H1 (cell line): ENCODE results near the gene EHD4. TPM values are rescaled to one million over a fixed set of nuclear protein-coding genes. Genes with fewer than 3 reads are reported as not detected.

Source experiments
- CTCF ChIA-PET: fragments of 300-600 bp; sonication (Branson Sonifier 250); formaldehyde crosslinking; loops from one replicate; lab custom pipeline; 2021; ENCODE audit not compliant: partially characterized antibody; lab: Charles Lee
- POLR2A ChIA-PET: fragments of 300-600 bp; sonication (Branson Sonifier 250); formaldehyde crosslinking; loops from one replicate; lab custom pipeline; 2021; ENCODE audit warnings: inconsistent platforms; ENCODE audit not compliant: partially characterized antibody; lab: Charles Lee
- DNase-seq, 2 experiments: peaks; one replicate each; pipeline versions ENCODE4 v3.0.0 to v3.0.0-alpha.2; 2010 to 2022; ENCODE audit warnings: low spot score in 2 of 2, low read depth in 1 of 2, mixed read lengths in 1 of 2
- FAIRE-seq: peaks from 2 replicates; lab custom pipeline; 2011; peaks lifted over from hg19 to GRCh38; lab: Jason Lieb, UNC
- H2AFZ ChIP-seq: 2 replicates; pipeline ENCODE4 v1.8.1; 2012; ENCODE audit warnings: low read length, inconsistent platforms
- H2AK5ac ChIP-seq: 2 replicates; pipeline ENCODE4 v1.6.1; 2013; ENCODE audit warnings: low read depth, low read length
- H2BK120ac ChIP-seq: replicated peaks from 2 replicates; pipeline ENCODE3; 2013; ENCODE audit warnings: low read depth, low read length, inconsistent platforms
- H2BK12ac ChIP-seq: 2 replicates; pipeline ENCODE4 v1.6.1; 2013; ENCODE audit warnings: low read depth, low read length
- H2BK15ac ChIP-seq: 2 replicates; pipeline ENCODE4 v1.6.1; 2013; ENCODE audit warnings: low read length
- H2BK20ac ChIP-seq: 2 replicates; pipeline ENCODE4 v1.6.1; 2013; ENCODE audit warnings: low read length
- H2BK5ac ChIP-seq: 2 replicates; pipeline ENCODE4 v1.6.1; 2013; ENCODE audit warnings: low read depth, low read length
- H3K14ac ChIP-seq: 2 replicates; pipeline ENCODE4 v1.6.1; 2013; ENCODE audit warnings: inconsistent platforms; ENCODE audit not compliant: insufficient read length
- H3K18ac ChIP-seq: 2 replicates; pipeline ENCODE4 v1.6.1; 2013; ENCODE audit warnings: low read length; ENCODE audit errors: extremely low read depth
- H3K23ac ChIP-seq: 2 replicates; pipeline ENCODE4 v1.6.1; 2013; ENCODE audit warnings: inconsistent platforms; ENCODE audit not compliant: insufficient read length
- H3K23me2 ChIP-seq: 2 replicates; pipeline ENCODE4 v1.6.1; 2013; ENCODE audit warnings: low read depth, low read length
- H3K27ac ChIP-seq: 2 replicates; pipeline ENCODE4 v1.6.1; 2011; ENCODE audit warnings: low read depth, low read length, inconsistent platforms
- H3K27me3 ChIP-seq, 4 experiments: replicated peaks in 1 of 4; 1 replicate in 1 of 4; 2 replicates in 3 of 4; pipeline versions ENCODE4 v1.6.1 to v1.8.1; 2011 to 2013; ENCODE audit warnings: low read length in 3 of 4, mild to moderate bottlenecking in 3 of 4, inconsistent platforms in 2 of 4, mixed read lengths in 2 of 4, moderate library complexity in 1 of 4; ENCODE audit not compliant: control insufficient read depth in 3 of 4, insufficient read depth in 3 of 4; ENCODE audit errors: extremely low read depth in 1 of 4
- H3K36me3 ChIP-seq, 4 experiments: 2 replicates each; pipeline versions ENCODE4 v1.6.1 to v1.8.1; 2011 to 2013; ENCODE audit warnings: mild to moderate bottlenecking in 4 of 4, low read length in 3 of 4, moderate library complexity in 2 of 4, control low read depth in 1 of 4, inconsistent platforms in 1 of 4; ENCODE audit not compliant: insufficient read depth in 4 of 4, control insufficient read depth in 2 of 4
- H3K4ac ChIP-seq: replicated peaks from 2 replicates; pipeline ENCODE3; 2013; ENCODE audit warnings: low read length, low read depth, mixed read lengths, inconsistent platforms; ENCODE audit not compliant: insufficient read length
- H3K4me1 ChIP-seq, 4 experiments: replicated peaks in 1 of 4; 1 replicate in 1 of 4; 2 replicates in 3 of 4; pipeline versions ENCODE4 v1.6.1 to v1.8.1; 2011 to 2013; ENCODE audit warnings: low read length in 3 of 4, inconsistent platforms in 2 of 4, mixed read lengths in 1 of 4; ENCODE audit not compliant: insufficient read depth in 4 of 4, control insufficient read depth in 3 of 4
- H3K4me2 ChIP-seq, 2 experiments: 2 replicates each; pipeline versions ENCODE4 v1.6.1 to v1.8.1; 2011 to 2013; ENCODE audit warnings: low read depth in 2 of 2, low read length in 2 of 2, control low read depth in 1 of 2, inconsistent platforms in 1 of 2, mild to moderate bottlenecking in 1 of 2; ENCODE audit not compliant: insufficient read depth in 1 of 2
- H3K4me3 ChIP-seq, 4 experiments: fragments of 200-600, 300-600 bp in 1 of 4; sonication (generic), shearing (Covaris generic), sonication (Bioruptor Twin) in 1 of 4; 2 replicates each; pipeline versions ENCODE4 v1.5.1 to v1.8.1; 2011 to 2016; ENCODE audit warnings: low read length in 4 of 4, low read depth in 3 of 4, control low read depth in 2 of 4, inconsistent platforms in 2 of 4, mild to moderate bottlenecking in 2 of 4, mixed read lengths in 1 of 4, moderate library complexity in 1 of 4; ENCODE audit not compliant: insufficient read depth in 2 of 4; ENCODE audit errors: extremely low read depth in 1 of 4
- H3K56ac ChIP-seq: replicated peaks from 2 replicates; pipeline ENCODE3; 2013; ENCODE audit warnings: low read depth, mild to moderate bottlenecking, mixed read lengths, low read length, inconsistent platforms; ENCODE audit not compliant: insufficient read length
- H3K79me1 ChIP-seq: 2 replicates; pipeline ENCODE4 v1.6.1; 2013; ENCODE audit warnings: low read depth, low read length, control low read depth
- H3K79me2 ChIP-seq, 2 experiments: 2 replicates each; pipeline versions ENCODE4 v1.6.1 to v1.8.1; 2012 to 2013; ENCODE audit warnings: low read length in 2 of 2, mild to moderate bottlenecking in 2 of 2, inconsistent platforms in 1 of 2; ENCODE audit not compliant: insufficient read depth in 2 of 2, control insufficient read depth in 1 of 2
- H3K9ac ChIP-seq, 4 experiments: replicated peaks in 1 of 4; 1 replicate in 1 of 4; 2 replicates in 3 of 4; pipeline versions ENCODE4 v1.6.1 to v1.8.1; 2011 to 2013; ENCODE audit warnings: low read depth in 3 of 4, low read length in 3 of 4, control low read depth in 2 of 4, mild to moderate bottlenecking in 2 of 4, moderate library complexity in 2 of 4, inconsistent platforms in 1 of 4; ENCODE audit errors: extremely low read depth in 1 of 4
- H3K9me3 ChIP-seq, 2 experiments: 2 replicates each; pipeline versions ENCODE4 v1.6.1 to v1.8.1; 2012 to 2013; ENCODE audit warnings: mild to moderate bottlenecking in 2 of 2, moderate library complexity in 2 of 2, control low read depth in 1 of 2, inconsistent platforms in 1 of 2, low read depth in 1 of 2, low read length in 1 of 2, mixed read lengths in 1 of 2; ENCODE audit not compliant: insufficient read depth in 2 of 2
- H4K20me1 ChIP-seq, 2 experiments: replicated peaks in 1 of 2; 2 replicates each; pipeline versions ENCODE3 to v1.8.1; 2011 to 2013; ENCODE audit warnings: inconsistent platforms in 2 of 2, low read length in 2 of 2, mild to moderate bottlenecking in 1 of 2; ENCODE audit not compliant: insufficient read depth in 2 of 2, control insufficient read depth in 1 of 2
- H4K5ac ChIP-seq: 2 replicates; pipeline ENCODE4 v1.6.1; 2013; ENCODE audit warnings: low read length, low read depth, mixed read lengths, inconsistent platforms; ENCODE audit not compliant: insufficient read length
- H4K8ac ChIP-seq: 2 replicates; pipeline ENCODE4 v1.8.0; 2013; ENCODE audit warnings: mild to moderate bottlenecking, moderate library complexity, low read length, inconsistent platforms; ENCODE audit not compliant: insufficient read depth; ENCODE audit errors: extremely low read depth
- H4K91ac ChIP-seq: replicated peaks from 2 replicates; pipeline ENCODE3; 2013; ENCODE audit warnings: low read length, mixed read lengths, inconsistent platforms; ENCODE audit not compliant: insufficient read length
- ASH2L ChIP-seq: fragments of 200-600, 300-600 bp; sonication (generic); IDR thresholded peaks from one replicate; pipeline ENCODE4 v1.7.1; 2017; ENCODE audit warnings: low read length
- TEAD4 ChIP-seq: IDR thresholded peaks from 2 replicates; pipeline ENCODE4 v1.6.1; 2012; ENCODE audit warnings: low read depth, low read length, inconsistent platforms, mixed read lengths
- YY1 ChIP-seq: IDR thresholded peaks from 2 replicates; pipeline ENCODE4 v1.6.1; 2011; ENCODE audit warnings: low read depth, mild to moderate bottlenecking, low read length
- WGBS, 2 experiments: shearing (Covaris generic) in 1 of 2; methylation state at CpG; one replicate each; pipeline versions ENCODE4 v1.1.6 to v1.1.7; 2013 to 2015; ENCODE audit warnings: low lambda C conversion rate in 2 of 2, mixed read lengths in 2 of 2, inconsistent platforms in 1 of 2, low coverage in 1 of 2, missing lambda C conversion rate in 1 of 2; ENCODE audit not compliant: insufficient replicate concordance in 2 of 2, insufficient coverage in 1 of 2, insufficient read length in 1 of 2; ENCODE audit errors: extremely low coverage in 1 of 2, missing lambda C conversion rate in 1 of 2; 5-methylcytosine and 5-hydroxymethylcytosine counted together
- polyA plus RNA-seq, 7 experiments: library from polyadenylated mRNA; depleted of rRNA in 3 of 7; stranded (reverse) in 5 of 7; unstranded in 2 of 7; fragments of >200 nt in 5 of 7; fragments of 200-250 nt in 2 of 7; gene quantifications; 1 replicate in 5 of 7; 2 replicates in 1 of 7; 4 replicates in 1 of 7; pipeline versions ENCODE4 v1.2.1 to v1.2.3, GENCODE V29; 2011 to 2013; ENCODE audit warnings: missing spikeins in 2 of 7, mixed read lengths in 2 of 7
- total RNA-seq: library from RNA; stranded (reverse); fragmentation: NEBNext Ultra II Directional; extraction: Animal tissue kit (Norgen Biotek cat#: 25700); gene quantifications from 2 replicates; pipeline ENCODE4 v1.2.1, GENCODE V29; 2021

The EHD4 gene
- total and polyA plus RNA-seq, 2 of the 8 experiments (the other 6 are each of a cell fraction or from before 2014, with no cell fraction given): 17.5 to 24.5 TPM

DNA sequence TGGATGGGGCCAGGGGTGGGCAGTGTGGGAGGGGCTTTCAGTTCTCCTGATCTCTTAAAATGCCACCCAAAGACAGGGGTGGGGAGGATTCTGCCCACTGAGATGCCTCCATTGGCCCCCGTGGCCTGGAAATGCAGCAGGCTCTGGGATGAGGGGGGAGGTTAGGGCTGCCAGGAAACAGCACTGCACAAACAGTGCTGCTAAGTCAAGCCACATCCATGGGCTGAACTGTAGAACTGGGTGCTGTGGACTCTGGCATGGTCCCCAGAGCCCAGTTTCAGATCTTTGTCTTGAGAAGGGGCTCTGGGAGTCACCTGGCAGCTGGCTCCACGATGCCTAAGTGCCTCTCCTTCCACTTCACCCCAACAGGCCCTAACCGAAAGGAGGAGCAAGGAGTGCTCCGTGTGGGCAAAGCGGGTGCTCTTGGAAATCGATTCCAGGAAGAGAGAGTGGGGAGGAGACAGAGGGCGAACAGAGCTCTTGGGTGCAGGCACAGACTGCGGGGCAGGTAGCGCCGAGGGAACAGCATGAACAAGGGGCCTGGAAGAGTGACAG, 40.6 kb upstream of the EHD4 start:
- H3K79me1 ChIP-seq: no peaks in the 10 kb centered on the region
- WGBS, 2 experiments: 97% methylated on average over 10 of the region's 10 CpGs; no CpG with 5 or more reads in 1 of the 2 experiments
- no peaks in the 10 kb centered on the region for H3K9me3 ChIP-seq
- no peaks in the 10 kb centered on the region for H3K23me2 ChIP-seq
- H3K4me1 ChIP-seq: no peaks in the 10 kb centered on the region
- H4K20me1 ChIP-seq: no peaks in the 10 kb centered on the region
- no peak overlapping the region for H3K4me3 ChIP-seq
- H4K8ac ChIP-seq: no peak overlapping the region
- no peak overlapping the region for H3K56ac ChIP-seq
- no peak overlapping the region for H2BK15ac ChIP-seq
- no peak overlapping the region for H2BK5ac ChIP-seq
- no peak overlapping the region for H3K9ac ChIP-seq
- FAIRE-seq (no peak), DNase-seq (no peak)
- ChIA-PET POLR2A (interaction anchor here (0.8 kb wide), 1 partner anchor 24 kb away, joined by 3 read pairs; no protein-coding TSS in a partner anchor), CTCF (interaction anchor here (0.9 to 2.4 kb wide), 4 partner anchors 23 to 125 kb away, joined by 3 to 7 read pairs (median 4); no protein-coding TSS in a partner anchor)
- H2BK12ac ChIP-seq: no peak overlapping the region
- H3K27me3 ChIP-seq: no peaks in the 10 kb centered on the region; a peak in 1 of 7 replicates
- TF ChIP-seq TEAD4: no peak
- no peak for TF ChIP-seq YY1
- no peak for TF ChIP-seq ASH2L
- no peaks in the 10 kb centered on the region for H3K79me2 ChIP-seq
- no peak overlapping the region for H2AK5ac ChIP-seq
- no peak overlapping the region; the same call in 1 of the 2 replicates for H3K18ac ChIP-seq
- no peak overlapping the region for H3K23ac ChIP-seq
- H3K36me3 ChIP-seq: no peaks in the 10 kb centered on the region
- no peak overlapping the region for H2BK120ac ChIP-seq
- no peak overlapping the region; the same call in 1 of the 2 replicates for H2AFZ ChIP-seq
- H3K4ac ChIP-seq: no peak overlapping the region
- no peak overlapping the region for H4K91ac ChIP-seq
- no peak overlapping the region for H3K14ac ChIP-seq
- H3K27ac ChIP-seq: no peak overlapping the region
- no peak overlapping the region for H2BK20ac ChIP-seq
- H3K4me2 ChIP-seq: no peak overlapping the region
- no peak overlapping the region for H4K5ac ChIP-seq
